GM12873 (cell line): ENCODE data around the gene ST8SIA6.

Experiments
- TF ChIP-seq, protein P1 (sequence below): IDR thresholded peaks from 2 replicates; pipeline ENCODE4 v1.5.1; 2012; ENCODE audit warnings: low read depth, mild to moderate bottlenecking, moderate library complexity, low read length, control low read depth; ENCODE audit not compliant: insufficient read depth; ENCODE audit errors: missing control alignments

ST8SIA6 gene

GRCh38 chr10:17357781-17358180 lies 96.6 kb downstream of the ST8SIA6 start:
- TF ChIP-seq, protein P1, sequence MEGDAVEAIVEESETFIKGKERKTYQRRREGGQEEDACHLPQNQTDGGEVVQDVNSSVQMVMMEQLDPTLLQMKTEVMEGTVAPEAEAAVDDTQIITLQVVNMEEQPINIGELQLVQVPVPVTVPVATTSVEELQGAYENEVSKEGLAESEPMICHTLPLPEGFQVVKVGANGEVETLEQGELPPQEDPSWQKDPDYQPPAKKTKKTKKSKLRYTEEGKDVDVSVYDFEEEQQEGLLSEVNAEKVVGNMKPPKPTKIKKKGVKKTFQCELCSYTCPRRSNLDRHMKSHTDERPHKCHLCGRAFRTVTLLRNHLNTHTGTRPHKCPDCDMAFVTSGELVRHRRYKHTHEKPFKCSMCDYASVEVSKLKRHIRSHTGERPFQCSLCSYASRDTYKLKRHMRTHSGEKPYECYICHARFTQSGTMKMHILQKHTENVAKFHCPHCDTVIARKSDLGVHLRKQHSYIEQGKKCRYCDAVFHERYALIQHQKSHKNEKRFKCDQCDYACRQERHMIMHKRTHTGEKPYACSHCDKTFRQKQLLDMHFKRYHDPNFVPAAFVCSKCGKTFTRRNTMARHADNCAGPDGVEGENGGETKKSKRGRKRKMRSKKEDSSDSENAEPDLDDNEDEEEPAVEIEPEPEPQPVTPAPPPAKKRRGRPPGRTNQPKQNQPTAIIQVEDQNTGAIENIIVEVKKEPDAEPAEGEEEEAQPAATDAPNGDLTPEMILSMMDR, result no peak

- TF ChIP-seq, protein P1, result no peak
Measured at GRCh38 chr10:17356820-17357219, 97.6 kb downstream of the ST8SIA6 start.

DNA sequence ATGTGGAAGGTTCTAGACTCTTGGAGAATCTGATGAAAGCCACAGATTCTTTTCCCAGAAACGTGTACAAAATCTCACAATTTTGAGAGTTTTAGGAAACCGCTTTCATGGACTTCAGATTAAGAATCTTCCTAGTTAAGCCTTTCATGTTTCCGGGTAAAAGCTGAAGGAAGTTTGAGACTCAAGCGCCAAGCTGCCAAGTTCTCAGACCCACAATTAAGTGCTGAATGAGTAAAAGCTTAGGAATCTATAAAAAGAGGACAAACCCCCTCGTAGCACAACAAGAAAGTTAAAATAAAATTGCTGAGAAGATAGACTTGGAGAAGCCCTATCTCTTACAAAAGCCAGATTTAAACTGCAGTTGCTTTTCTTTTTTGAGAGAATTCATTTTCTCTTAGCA lies 99.6 kb downstream of the ST8SIA6 start:
- TF ChIP-seq, protein P1, result no peak

DNA sequence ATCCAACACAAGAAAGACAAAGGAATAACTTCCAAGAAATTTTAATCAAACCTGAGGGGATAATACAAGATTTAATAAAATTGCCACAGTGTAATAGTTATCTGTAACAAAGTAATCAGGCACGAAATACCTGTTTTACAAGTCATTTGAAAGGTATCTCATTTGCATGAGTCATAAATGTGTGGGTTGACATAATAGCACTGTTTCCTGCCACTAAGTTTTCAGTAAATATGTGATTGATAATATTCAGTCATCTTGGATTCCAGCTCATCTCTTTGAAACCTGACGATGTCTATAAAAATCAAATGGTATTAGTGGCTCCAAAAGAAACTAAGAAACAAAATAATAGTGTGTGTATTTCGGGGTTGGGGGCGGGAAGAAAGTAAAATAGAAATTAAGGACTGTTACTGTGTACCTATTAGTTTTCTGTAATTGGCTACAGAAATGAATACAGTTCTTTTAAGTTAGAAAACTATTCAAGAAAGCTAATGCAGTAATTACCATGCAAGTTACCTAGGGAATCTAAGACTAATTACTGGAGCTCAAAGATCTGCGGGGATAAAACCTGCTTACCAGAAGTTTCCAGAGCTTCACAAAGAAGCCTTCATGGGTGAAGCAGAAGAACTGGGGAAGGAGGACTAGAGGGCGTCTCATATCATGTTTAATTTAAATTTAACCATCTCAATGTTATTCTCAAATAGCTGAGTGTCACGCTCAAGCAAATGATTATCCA lies 100.7 kb downstream of the ST8SIA6 start:
- TF ChIP-seq, protein P1, result no peak

DNA sequence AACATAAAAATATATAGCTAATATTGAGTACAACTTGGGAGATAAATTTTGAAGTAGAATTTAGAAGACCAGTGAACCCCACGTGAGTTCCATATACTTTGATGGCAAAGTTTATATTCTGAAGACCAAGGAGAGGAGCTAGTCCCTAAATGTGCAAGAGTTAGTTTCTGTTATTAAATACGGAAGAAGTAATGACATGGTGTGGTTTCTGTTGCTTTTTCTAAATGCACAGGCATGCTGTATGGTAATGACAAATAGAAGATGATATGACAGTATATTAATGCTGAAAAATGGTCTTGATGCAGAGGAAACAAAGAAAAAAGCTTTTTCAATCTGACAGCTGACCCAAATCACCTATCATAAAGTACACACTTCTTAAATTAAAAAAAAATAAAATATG lies 101.8 kb downstream of the ST8SIA6 start:
- TF ChIP-seq, protein P1, result no peak

GRCh38 chr10:17351506-17351905 lies 102.9 kb downstream of the ST8SIA6 start:
- TF ChIP-seq, protein P1, result no peak

DNA sequence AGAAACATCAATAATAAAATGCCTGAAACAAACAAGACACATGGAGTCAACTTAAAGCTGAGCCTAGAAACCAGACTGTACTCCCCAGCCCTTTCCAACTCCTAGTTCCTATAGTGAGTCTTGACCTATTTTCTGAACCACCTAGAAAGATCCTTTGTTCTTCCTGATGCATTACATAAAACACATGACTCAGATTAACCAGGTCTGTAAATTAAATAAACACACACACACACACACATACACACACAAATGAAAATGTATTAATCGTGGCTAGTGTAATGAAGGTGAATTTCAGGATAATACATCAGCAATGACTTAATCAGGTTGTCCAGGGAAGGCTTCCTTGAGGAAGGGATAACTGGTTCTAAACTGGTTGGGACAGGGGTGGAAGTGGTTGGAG lies 104.7 kb downstream of the ST8SIA6 start:
- TF ChIP-seq, protein P1, result no peak
